Activated T-cell treated with anti-CD3 and anti-CD28 coated beads for 48 hours (primary cell): ENCODE data around the gene OSCP1.
"Not testable (repeated sequence)": the region's sequence is repeated elsewhere in the genome, so short reads cannot be mapped to it uniquely, and the experiment has no call there.

ENCODE experiments used
- DNase-seq: peaks from one replicate; pipeline ENCODE4 v3.0.0-alpha.2; 2020; ENCODE audit warnings: low read depth

Gene OSCP1

GRCh38 chr1:36450270-36450918 lies at the start of gene OSCP1:
TSS of gene OSCP1 (minus strand) at chr1:36450451. CDS start at chr1:36450369, 82 bp downstream.
- peak; percentile 83 for DNase-seq

GRCh38 chr1:36497207-36497606 lies 47.0 kb upstream of the OSCP1 start:
- no peak for DNase-seq

GRCh38 chr1:36494971-36495370 lies 44.7 kb upstream of the OSCP1 start:
- DNase-seq, result no peak

DNA sequence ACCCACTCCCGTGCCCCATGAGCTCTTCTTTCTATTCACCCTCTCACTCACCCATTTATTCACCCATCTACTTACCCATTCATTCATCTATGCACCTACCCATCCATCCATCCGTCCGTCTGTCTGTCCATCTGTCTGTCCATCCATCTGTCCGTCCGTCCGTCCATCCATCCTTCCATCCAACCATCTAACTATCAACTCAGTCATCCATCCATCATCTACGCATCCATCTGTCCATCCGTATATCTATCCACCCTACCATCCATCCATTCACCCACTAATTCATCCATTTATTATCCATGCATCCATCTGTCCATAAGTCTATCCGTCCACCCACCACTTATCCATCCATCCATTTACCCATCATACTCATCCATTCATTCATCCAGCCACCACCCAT lies 43.3 kb upstream of the OSCP1 start:
- no peak for DNase-seq

- DNase-seq, result no peak
Measured at GRCh38 chr1:36492491-36492890, 42.2 kb upstream of the OSCP1 start.

DNA sequence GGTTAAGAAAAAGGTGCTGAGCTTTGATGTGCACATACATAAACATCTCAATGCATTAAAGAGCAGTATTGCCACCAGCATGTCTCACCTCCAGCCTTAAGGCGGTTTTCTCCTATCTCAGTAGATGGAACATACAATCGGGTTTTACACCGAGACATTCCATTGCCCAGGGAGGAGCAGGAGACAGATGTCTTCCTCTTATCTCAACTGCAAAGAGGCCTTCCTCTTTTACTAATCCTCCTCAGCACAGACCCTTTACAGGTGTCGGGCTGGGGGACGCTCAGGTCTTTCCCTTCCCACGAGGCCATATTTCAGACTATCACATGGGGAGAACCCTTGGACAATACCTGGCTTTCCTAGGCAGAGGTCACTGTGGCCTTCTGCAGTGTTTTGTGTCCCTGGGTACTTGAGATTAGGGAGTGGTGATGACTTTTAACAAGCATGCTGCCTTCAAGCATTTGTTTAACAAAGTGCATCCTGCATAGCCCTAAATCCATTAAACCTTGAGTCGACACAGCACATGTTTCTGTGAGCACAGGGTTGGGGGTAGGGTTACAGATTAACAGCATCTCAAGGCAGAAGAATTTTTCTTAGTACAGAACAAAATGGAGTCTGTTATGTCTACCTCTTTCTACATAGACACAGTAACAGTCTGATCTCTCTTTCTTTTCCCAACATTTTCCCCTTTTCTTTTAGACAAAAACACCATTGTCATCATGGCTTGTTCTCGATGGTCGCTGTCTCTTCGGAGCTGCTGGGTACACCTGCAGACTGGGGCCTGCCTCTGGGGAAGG lies 39.2 kb upstream of the OSCP1 start:
- DNase-seq, result not testable (repeated sequence)

DNA sequence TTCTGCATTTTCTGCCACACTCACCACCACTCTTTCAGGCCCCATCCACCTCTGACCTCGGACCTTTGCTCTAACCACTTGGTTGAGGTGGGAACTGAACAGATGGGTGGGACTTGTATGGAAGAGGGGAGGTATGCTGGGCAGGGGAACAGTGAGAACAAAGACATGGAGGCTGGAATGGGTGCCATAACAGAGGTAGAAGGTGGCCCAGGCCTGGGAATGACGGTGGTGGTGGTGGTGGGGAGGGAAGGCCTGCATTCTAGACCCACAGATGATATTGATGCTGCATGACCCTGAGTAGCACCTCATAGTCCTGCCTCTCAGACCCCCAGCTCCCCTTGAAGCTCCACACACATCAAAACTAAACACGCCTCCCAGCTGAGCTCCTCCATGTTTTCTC lies 37.7 kb upstream of the OSCP1 start:
- no peak for DNase-seq

DNA sequence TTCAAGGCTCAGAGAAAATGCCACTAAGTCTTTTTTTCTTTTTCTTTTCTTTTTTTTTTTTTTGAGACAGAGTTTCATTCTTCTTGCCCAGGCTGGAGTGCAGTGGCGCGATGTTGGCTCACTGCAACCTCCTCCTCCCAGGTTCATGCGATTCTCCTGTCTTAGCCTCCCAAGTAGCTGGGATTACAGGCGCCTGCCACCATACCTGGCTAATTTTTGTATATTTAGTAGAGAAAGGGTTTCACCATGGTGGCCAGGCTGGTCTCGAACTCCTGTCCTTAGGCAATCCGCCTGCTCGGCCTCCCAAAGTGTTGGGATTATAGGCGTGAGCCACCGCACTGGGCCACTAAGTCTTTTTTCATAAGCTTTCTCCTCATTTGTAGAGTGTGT lies 37.1 kb upstream of the OSCP1 start:
- not testable (repeated sequence) for DNase-seq

DNA sequence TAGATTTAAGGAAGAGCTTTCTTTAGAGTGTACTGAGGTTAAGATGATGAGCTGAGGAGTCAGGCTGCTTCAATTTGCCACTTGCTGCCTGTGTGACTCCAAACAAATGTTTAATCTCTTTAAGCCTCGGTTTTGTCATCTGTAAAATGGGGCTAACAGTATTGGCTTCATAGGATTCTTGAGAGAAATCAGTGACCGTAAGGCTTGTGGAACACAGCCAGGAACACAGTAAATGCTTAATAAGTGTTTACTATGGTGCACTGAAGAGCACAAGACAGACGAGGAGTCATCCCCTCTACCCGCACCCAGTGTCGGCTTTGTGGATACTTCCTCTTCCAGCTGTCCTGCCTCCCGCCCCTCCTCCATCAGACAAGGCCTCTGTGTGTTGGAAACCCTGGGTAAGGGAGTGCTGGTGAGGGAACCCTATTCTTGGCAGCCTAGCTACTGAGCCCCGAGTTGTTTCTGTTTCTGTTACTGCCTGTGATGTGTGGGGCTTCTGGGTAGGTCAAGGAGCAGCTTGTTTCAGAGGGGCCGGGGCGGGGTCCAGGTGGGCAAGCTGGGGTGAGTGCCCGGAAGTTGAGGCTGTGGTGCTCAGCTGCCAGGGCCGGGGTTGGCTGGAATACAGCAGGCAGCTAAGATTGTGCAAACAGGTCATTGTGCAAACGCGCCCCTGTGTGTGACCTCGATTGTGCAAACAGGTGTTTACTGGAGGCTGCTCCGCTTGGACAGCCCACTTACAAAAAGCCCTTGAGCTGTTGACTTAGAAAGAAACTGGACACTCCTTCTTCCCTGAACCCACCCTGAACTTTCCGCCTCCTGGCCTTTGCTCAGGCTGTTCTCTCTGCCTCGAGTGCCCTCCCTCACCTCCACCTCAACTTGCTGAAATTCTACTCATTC lies 36.4 kb upstream of the OSCP1 start:
- no peak for DNase-seq

DNA sequence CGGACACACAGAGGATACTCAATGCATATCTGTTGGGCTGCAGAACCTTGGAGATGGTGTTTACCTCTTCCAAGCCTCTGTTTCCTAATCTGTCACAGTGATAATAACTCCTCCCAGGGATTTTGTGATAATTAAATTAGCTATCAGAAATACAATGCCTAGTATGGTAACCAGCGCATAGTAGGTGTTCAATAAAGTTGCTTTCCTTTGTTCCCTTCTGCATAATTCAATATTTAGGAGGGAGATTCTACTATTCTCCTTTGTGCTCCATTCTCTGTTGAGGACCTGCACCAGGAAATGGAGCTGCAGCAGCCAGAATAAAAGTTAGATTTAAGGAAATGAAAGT lies 35.8 kb upstream of the OSCP1 start:
- DNase-seq, result no peak

DNA sequence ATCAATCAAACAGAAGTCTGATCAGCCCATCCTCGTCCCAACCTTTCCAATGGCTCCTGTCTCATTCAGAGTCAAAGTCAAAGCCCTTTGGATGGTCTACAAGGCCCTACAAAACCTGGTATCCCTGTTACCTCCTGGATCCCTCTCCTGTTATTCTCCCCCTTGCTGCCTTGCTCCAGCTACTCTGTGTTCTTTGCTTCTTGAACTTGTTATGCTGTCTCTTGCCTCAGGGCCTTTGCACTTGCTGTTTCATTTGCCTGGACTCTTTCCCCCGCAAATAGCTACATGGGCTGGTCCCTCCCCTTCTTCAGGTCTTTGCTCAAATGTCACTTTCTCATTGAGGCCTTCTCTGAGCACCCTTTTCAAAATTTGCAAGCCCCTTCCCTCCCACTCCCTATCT lies 33.8 kb upstream of the OSCP1 start:
- no peak for DNase-seq

- no peak for DNase-seq
Measured at GRCh38 chr1:36482724-36483388, 32.6 kb upstream of the OSCP1 start, which contains the start of gene CSF3R. TSS of gene CSF3R (minus strand) at chr1:36482913. CDS start at chr1:36479496, 3,417 bp downstream.

DNA sequence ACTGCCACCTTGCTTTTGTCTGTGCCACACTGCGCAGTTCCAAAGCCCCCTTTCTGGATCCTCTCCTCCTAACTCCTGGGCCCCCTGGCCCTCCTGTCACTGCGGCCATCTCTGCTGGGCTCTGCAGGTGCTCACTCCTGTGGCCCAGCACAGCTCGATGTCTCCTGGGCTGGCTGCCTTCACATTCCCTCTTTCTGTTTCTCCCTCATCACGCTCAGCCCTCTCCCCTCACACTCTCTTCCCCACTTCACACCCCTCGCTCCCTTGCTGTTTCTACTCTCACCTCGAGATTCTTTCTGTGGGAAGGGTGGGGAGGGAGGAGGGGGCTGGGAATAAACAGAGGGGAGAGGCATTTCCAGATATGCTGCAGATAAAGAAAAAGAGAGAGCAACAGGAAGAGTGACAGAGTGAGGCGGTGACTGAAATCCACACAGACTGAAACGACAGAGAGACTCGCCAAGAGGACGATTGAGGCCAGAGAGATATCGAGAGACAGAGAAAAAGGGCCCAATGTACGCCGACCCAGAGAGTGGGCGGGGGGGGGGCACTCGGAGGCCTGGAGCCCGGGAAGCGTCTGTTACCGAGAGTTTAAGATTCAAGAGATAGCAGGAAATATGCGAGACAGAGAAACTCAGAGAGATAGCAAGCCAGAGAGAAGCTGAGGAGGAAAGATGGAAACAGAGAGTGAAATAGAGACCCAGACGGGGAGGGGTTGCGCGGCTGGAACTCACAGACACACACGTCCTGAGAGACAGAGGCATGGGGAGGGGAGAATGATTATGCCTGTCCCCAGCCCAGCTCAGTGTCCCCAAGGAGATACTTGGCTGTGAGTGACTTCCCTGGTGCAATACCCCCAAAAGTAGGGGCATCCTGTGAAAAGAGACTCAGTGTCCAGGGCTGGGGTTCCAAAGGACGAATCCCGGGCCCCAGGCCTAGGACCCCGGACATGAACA lies 31.8 kb upstream of the OSCP1 start:
- DNase-seq, result no peak

GRCh38 chr1:36481091-36481490 lies 30.8 kb upstream of the OSCP1 start:
- DNase-seq, result no peak

DNA sequence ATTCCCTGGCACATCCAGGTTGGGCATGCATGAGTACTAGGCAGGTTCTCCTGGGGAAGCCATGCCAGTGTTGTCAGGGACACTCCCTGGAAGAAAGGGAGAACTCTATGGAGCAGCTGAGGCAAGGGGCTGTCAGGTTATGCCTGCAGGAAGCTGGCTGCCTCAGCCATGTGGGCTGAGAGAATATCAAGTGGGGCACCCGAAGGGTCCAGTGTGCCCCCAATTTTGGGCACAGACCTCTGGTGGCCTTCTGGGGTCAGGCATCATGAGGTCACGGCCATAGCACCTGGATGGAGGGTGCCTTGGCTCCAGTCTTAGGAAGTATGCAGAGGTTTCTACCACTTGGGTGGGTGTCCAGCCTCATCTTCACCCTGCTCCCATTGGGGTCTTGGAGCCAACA lies 29.9 kb upstream of the OSCP1 start:
- no peak for DNase-seq

DNA sequence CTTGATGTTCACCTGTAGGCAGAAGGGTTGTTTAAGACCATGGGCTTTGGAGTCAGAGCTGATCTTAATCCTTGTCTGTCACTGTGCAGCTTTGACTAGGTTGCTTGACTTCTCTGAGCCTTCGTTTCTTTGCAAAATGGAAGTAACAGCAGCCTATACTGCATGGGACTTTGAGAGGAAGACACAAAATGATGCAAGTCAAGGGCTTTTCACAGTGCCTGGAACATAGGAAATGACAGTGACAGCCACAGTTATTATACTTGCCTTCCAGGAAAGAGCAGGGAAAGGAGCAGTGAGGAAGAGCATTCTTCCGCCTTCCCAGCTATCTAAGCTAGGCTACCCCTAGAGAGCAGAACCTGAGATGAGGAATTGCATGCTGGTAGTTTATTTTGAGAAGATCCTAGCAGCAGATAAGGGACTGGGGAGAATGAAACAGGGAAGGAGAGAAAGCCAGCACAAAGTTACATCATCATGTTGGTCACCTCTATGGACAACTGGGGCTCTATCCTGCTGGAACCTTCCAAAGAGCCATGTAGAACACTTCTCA lies 29.3 kb upstream of the OSCP1 start:
- DNase-seq, result no peak

- DNase-seq, result not testable (repeated sequence)
Measured at GRCh38 chr1:36477615-36478014, 27.4 kb upstream of the OSCP1 start.

GRCh38 chr1:36476945-36477344 lies 26.7 kb upstream of the OSCP1 start:
- no peak for DNase-seq

DNA sequence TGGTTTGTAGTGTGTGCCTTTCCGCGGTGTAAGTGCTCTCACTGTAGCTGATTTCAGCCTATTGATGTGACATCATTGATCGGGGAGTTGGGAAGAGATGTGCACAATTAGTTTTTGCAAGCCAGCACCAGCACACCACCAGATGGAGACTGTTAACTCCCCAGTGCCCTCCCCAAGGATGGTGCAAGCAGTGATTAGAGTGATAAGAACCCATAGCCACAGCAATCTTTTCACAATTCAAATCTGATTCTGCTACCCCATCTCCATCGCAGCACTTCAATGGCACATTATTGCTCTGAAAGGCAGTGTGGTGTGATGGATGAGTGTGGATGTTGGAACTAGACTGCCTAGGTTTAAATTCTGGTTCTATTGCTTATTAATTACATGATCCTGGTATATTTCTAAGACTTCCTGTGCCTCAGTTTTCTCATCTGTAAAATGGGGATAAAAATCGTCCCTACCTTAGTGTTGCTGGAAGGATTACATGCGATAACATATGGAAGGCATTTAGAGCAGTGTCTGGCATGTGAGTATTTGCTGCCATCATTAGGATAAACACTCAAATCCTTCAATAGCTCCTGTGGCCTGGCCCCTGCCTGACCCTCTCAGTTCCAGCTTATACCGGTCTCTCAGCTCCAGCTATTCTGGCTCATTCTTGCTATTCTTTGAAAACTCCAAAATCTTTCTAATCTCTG lies 25.8 kb upstream of the OSCP1 start:
- DNase-seq, result no peak

DNA sequence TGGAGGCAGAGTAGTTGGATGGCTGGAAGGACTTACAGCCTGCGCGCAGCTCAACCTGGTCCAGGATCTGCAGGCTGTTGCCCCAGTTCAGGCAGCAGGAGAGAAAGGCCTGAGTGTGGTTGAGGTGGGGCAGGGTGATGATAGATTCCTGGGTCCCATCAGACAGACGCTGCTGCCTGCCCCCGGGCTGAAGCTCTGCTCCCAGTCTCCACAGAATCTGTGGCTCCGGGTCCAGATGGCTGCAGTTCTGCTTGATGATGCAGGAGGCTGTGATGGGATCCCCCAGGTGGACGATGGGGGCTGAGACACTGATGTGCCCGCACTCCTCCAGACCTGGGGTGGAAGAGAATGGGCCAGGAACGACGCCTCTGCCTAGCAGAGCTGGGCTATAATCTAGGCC lies 25.1 kb upstream of the OSCP1 start:
- DNase-seq, result no peak
